ENCODE data around the gene C1orf226.

DNA sequence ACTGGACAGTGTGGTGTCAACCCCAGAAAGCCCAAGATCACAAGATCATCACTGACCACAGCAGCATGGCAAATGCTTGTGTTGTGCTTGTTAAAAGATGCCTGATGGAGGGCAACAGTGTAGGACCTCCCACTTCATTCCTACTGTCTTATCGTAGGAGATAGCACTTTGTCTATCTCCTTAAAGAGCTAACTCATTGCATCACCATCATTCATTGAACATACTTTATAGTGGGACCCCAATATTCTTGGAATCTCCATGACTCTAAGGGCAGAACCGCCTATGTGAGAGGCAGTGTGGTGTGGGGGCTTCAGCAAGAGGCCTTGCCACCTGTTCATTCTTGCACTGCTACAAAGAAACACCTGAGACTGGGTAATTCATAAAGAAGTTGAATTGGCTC, 35.4 kb downstream of the C1orf226 start:
- TF ChIP-seq, protein P1, sequence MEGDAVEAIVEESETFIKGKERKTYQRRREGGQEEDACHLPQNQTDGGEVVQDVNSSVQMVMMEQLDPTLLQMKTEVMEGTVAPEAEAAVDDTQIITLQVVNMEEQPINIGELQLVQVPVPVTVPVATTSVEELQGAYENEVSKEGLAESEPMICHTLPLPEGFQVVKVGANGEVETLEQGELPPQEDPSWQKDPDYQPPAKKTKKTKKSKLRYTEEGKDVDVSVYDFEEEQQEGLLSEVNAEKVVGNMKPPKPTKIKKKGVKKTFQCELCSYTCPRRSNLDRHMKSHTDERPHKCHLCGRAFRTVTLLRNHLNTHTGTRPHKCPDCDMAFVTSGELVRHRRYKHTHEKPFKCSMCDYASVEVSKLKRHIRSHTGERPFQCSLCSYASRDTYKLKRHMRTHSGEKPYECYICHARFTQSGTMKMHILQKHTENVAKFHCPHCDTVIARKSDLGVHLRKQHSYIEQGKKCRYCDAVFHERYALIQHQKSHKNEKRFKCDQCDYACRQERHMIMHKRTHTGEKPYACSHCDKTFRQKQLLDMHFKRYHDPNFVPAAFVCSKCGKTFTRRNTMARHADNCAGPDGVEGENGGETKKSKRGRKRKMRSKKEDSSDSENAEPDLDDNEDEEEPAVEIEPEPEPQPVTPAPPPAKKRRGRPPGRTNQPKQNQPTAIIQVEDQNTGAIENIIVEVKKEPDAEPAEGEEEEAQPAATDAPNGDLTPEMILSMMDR (IDR thresholded peaks at IDR 0.05; ENCODE audit: insufficient read depth, low read length, poor library complexity, severe bottlenecking) = no peak
- no peak for TF ChIP-seq EZH2phosphoT487 (conservative IDR thresholded peaks at IDR 0.05; ENCODE audit: low read length)

Data from SU-DHL-6 (cell line).